ENCODE data around the gene DESI2. TPM values are rescaled to one million over a fixed set of nuclear protein-coding genes. Genes with fewer than 3 reads are reported as not detected.

The DESI2 gene
- total and polyA plus RNA-seq, 2 experiments from 2014 or later: 33.0 to 43.3 TPM

DNA sequence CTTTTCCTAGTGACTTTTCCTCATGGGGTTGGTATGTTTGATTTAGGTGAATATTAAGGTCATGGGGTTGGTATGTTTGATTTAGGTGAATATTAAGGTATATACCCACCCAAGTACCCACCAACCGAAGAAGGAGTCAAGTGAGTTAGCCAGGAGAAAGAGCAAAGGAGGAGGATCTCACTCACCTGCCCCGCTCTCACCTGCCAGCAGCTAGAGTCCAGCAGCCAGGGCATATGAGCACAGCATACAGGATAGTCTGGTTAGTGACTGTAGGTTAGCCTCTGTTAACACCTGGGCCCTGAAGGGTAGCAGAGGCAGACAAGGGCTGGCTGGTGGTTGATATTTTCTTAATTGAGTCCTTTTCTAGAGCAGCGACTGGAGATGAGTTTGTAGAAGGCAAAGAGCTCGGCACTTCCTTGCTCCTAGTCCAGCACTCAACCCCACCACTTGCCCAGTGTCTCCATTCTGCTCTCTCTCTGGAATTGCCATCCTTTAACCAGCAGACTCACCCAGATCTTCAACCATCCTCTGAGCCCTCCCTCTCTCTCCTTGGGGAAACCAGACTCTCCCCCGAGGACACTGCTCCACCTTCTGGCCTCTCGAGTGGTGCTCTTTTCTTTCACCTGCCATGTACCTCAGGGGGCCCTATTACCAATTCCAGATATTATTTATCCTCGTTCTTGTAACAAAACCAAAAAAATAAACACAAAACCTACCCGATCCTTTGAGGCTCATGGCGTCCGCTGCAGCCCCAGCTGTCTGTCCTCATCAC is 16.3 kb upstream of the DESI2 start:
- Histone ChIP-seq H3K4me1 (ENCODE audit: low read depth) (no peaks in the 10 kb centered on the region), H3K27me3 (no peaks in the 10 kb centered on the region), H3K9me3 (ENCODE audit: low read depth) (no peaks in the 10 kb centered on the region), H3K4me3 (no peak overlapping the region), H3K27ac (no peak overlapping the region), H3K36me3 (no peaks in the 10 kb centered on the region)
- TF ChIP-seq, protein P1, sequence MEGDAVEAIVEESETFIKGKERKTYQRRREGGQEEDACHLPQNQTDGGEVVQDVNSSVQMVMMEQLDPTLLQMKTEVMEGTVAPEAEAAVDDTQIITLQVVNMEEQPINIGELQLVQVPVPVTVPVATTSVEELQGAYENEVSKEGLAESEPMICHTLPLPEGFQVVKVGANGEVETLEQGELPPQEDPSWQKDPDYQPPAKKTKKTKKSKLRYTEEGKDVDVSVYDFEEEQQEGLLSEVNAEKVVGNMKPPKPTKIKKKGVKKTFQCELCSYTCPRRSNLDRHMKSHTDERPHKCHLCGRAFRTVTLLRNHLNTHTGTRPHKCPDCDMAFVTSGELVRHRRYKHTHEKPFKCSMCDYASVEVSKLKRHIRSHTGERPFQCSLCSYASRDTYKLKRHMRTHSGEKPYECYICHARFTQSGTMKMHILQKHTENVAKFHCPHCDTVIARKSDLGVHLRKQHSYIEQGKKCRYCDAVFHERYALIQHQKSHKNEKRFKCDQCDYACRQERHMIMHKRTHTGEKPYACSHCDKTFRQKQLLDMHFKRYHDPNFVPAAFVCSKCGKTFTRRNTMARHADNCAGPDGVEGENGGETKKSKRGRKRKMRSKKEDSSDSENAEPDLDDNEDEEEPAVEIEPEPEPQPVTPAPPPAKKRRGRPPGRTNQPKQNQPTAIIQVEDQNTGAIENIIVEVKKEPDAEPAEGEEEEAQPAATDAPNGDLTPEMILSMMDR (IDR thresholded peaks at IDR 0.05; ENCODE audit: low read depth, low read length): no peak
- no peak for DNase-seq (ENCODE audit: low read depth in 1 of 2, low spot score in 1 of 2)

DNA sequence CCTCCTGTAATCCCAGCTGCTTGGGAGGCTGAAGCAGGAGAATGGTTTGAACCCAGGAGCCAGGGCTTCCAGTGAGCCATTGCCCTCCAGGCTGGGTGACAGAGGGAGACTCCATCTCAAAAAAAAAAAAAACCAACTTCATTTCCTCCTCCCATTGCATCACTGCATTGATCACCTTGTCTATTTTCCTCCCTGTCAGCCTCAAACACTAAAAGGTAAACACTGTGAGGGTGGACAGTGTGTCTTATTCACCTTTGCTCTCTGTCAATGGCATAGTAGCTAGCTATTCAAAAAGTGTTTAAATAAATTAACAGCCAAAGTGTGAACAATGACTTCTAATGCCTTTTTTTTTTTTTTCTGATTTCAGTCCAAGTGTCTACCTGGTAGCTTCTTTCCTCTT is 13.4 kb upstream of the DESI2 start:
- Histone ChIP-seq H3K9me3 (ENCODE audit: low read depth) (no peaks in the 10 kb centered on the region), H3K36me3 (no peaks in the 10 kb centered on the region), H3K27ac (no peak overlapping the region), H3K4me1 (ENCODE audit: low read depth) (no peaks in the 10 kb centered on the region), H3K4me3 (no peak overlapping the region), H3K27me3 (no peaks in the 10 kb centered on the region)
- TF ChIP-seq, protein P1 (IDR thresholded peaks at IDR 0.05; ENCODE audit: low read depth, low read length): no peak
- no peak for DNase-seq (ENCODE audit: low read depth in 1 of 2, low spot score in 1 of 2)

DNA sequence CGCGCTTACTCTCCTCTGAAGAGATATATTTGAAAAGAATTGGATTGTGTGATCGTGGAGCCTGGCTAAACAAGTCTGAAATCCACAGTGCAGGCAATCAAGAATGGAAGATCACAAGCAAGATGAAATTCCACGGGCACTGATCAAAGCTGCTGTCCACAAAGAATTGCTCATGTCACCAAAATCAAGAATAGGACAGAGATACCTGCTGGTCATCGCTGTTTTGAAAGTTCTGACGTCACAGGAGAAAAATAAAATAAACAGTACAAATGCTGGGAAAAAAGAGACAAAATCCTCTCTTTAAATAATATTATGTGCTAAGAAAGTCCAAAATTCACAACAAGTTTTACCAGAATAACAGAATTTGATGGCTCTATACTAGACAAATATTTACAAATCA is 12.0 kb upstream of the DESI2 start:
- Histone ChIP-seq H3K27ac (no peak overlapping the region), H3K4me1 (ENCODE audit: low read depth) (no peaks in the 10 kb centered on the region), H3K27me3 (no peaks in the 10 kb centered on the region), H3K4me3 (no peak overlapping the region), H3K36me3 (no peaks in the 10 kb centered on the region), H3K9me3 (ENCODE audit: low read depth) (no peaks in the 10 kb centered on the region)
- no peak for DNase-seq (ENCODE audit: low read depth in 1 of 2, low spot score in 1 of 2)
- TF ChIP-seq, protein P1 (IDR thresholded peaks at IDR 0.05; ENCODE audit: low read depth, low read length): no peak

DNA sequence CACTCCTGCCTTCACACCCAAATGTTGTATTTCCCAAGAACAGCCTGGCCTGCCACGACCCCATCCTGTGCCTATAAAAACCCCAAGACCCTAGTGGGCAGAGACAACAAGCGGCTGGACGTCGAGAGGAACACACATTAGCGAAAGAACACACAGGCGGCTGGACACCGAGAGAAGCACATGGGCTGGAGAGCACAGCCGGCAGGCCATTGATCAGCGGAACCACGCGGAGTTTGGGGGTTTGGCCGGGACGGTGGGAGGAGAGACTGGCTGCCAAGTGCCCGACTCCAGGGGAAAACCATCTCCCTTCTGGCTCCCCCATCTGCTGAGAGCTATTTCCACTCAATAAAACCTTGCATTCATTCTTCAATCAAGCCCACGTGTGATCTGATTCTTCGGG is 10.4 kb upstream of the DESI2 start:
- TF ChIP-seq, protein P1 (IDR thresholded peaks at IDR 0.05; ENCODE audit: low read depth, low read length): no peak
- no peak for DNase-seq (ENCODE audit: low read depth in 1 of 2, low spot score in 1 of 2)

DNA sequence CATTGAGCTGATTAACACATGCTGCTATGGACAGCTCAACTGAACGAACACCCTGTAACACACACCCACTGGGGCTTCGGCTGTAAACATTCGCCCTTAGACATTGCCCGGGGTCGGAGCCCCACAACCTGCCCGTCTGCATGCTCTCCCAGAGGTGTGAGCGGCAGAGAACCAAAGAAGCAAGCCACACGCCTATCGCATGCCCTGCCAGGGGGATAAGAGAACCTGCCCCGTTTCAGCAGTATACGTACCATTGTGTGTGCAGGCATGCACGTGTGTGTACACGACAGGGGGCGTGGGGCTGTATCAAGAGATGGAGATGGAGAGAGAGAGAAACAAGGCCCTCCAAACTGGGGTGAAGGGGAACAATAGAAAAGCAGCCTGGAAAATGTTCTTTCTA is 9.9 kb upstream of the DESI2 start:
- H3K27ac ChIP-seq: no peak overlapping the region
- TF ChIP-seq, protein P1 (IDR thresholded peaks at IDR 0.05; ENCODE audit: low read depth, low read length): no peak
- no peak overlapping the region for H3K4me3 ChIP-seq

More for the DNA sequence above, 10.4 kb upstream of the DESI2 start:
- H3K27ac ChIP-seq: no peak overlapping the region
- no peaks in the 10 kb centered on the region for H3K9me3 ChIP-seq (ENCODE audit: low read depth)
- H3K4me3 ChIP-seq: no peak overlapping the region
- H3K27me3 ChIP-seq: no peaks in the 10 kb centered on the region
- H3K36me3 ChIP-seq: no peaks in the 10 kb centered on the region
- no peaks in the 10 kb centered on the region for H3K4me1 ChIP-seq (ENCODE audit: low read depth)

More for the DNA sequence above, 9.9 kb upstream of the DESI2 start:
- H3K4me1 ChIP-seq (ENCODE audit: low read depth): no peaks in the 10 kb centered on the region
- no peaks in the 10 kb centered on the region for H3K9me3 ChIP-seq (ENCODE audit: low read depth)
- no peaks in the 10 kb centered on the region for H3K27me3 ChIP-seq
- no peaks in the 10 kb centered on the region for H3K36me3 ChIP-seq
- DNase-seq (ENCODE audit: low read depth in 1 of 2, low spot score in 1 of 2): no peak

Measured in cardiac muscle cell (in vitro differentiated cells and primary cell).